GM19397 (cell line): ENCODE results near the gene ANP32B.
"Not testable (repeated sequence)": the region's sequence is repeated elsewhere in the genome, so short reads cannot be mapped to it uniquely, and the experiment has no call there.

ENCODE experiments used
- ATAC-seq: cut with Tn5 transposase; IDR thresholded peaks from one replicate; pipeline ENCODE4 v1.9.1; 2021; ENCODE audit warnings: mild to moderate bottlenecking, moderate library complexity; ENCODE audit not compliant: unreplicated experiment

ANP32B gene

DNA sequence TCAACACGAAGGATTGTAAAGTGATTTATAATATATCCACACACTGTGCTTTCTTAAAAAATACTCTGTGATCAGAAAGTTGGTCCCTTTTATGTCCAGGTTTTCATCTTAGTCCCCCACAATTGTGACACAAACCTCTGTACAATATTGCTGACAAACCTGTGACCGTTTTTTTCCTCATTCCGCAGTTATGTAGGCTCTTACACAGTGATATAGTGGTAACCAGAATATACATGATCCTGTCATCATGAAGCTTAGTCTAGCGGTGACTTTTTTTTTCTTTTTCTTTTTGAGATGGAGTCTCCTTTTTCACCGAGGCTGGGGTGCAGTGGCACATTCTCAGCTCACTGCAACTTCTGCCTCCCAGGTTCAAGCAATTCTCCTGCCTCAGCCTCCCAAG, 8.7 kb downstream of the ANP32B start:
- ATAC-seq: no peak

DNA sequence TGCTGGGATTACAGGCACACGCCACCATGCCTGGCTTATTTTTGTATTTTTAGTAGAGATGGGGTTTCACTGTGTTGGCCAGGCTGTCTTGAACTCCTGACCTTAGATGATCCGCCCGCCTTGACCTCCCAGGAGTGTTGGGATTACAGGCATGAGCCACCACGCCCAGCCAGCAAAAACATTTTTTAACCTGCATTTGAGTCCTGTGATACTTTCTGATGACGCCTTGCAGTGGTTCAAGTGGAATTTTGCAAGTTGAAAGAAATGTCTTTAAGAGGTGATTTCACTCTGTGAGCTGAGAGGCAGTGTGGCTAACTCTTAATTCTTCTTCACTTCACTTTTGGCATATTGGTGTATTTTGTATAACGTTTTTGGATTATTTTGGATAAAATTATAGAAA, 9.1 kb downstream of the ANP32B start:
- ATAC-seq: no peak

DNA sequence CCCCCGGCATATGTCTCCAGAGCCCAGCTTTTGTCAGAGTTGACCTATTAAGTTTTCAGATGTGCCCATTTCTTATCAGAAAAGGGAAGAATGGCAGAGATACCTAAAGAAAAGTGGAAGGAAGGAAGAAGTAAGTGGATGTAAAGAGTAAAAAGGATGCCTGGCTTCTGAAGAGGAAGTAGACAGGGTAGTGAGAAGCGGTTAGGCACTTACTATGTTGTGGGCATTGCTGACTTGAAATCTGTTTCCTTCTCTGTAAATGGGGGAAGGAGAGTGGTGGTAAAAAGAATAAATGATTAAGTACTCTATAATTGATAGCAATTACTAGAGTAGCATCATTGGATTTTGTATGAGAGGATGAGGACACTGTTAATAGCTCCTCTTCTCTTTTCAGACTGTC, 9.9 kb downstream of the ANP32B start:
- ATAC-seq: no peak

DNA sequence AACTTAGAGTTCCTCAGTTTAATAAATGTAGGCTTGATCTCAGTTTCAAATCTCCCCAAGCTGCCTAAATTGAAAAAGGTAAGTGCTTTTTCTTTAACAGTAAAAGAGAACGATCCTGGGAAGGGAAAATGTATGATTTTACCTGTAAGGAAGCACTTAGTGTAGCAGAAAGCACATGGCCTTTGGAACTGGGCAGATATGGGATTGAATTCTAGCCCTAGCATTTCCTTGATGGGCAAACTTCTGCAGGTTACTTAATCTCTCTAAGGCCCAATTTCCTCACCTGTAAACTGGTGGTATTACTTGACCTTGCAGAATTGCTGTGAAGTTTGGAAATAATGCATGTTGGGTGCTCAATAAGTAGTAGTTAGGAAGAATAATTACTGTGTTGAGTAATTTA, 11.6 kb downstream of the ANP32B start:
- ATAC-seq: no peak

DNA sequence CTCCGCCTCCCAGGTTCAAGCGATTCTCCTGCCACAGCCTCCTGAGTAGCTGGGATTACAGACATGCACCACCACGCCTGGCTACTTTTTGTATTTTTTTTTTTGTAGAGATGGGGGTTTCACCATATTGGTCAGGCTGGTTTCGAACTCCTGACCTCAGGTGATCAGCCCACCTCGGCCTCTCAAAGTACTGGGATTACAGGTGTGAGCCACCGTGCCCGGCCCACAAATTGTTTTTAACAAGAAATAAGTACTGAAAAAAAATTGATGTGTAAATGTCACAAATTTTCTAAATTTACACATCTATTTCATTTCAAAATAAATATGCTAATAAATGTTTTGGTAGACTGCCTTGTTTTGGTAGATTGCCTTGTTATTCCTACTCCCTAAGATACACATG, 13.5 kb downstream of the ANP32B start:
- not testable (repeated sequence) for ATAC-seq

DNA sequence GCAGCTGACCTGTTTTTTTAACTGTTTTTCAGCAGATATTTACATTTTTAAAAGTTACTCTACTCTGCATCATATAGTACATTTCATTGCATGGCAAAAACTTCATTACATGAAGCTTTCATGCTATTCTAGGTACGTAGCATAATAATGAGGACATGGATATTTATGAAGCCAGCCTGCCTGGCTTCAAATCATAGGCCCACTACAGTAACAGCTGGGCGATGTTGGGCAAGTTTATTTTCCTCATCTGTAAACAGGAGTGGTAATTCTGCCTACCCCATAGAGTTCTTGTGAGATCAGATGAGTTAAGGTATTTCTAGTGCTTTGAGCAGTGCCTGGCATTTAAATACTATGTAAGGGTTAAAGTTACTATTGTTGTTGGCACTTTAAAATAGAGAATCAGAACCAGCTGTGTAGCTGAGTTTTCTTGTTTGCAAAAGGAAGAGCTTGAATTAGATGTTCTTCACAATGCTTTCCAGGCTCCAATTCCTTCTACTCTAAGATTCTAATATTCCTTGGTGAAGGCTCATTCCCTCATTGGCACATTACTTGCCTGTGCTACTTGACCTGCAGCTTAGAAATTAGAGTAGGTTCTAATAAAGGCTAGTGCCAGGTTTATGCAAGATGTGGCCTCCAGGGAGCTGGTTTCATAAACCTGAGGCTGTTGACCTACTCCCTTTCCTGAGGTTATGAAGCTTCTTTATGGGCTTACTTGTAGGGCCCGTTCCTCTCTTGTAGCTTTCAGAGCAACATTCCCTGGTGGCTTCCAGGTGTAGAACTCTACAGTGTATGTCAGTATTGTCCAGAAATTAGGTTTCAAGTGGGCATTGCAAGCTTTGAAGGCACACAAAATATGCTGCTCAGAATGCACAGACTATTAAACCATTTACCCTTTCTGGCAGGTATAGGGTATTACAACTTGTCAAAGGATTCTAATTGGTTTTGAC, 14.5 kb downstream of the ANP32B start:
- no peak for ATAC-seq

DNA sequence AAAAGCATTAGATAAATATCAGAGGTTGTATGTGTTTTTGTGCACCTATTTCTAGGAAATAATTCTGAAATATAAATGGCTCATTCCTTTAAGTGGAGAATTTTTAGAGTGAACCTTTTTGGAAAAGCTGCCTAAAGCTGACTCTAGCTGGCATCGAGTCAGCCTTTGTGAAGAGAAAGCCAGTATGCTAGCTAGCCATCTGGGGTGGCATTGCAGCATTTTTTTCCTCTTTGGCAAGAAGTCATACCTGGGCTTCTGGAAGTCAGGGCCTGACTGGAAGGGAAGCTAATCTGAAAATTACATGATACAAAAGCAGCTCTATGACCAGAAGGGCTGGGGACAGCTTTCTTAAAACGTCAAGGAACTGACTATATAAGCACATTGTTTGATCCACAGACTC, 19.7 kb downstream of the ANP32B start:
- no peak for ATAC-seq

DNA sequence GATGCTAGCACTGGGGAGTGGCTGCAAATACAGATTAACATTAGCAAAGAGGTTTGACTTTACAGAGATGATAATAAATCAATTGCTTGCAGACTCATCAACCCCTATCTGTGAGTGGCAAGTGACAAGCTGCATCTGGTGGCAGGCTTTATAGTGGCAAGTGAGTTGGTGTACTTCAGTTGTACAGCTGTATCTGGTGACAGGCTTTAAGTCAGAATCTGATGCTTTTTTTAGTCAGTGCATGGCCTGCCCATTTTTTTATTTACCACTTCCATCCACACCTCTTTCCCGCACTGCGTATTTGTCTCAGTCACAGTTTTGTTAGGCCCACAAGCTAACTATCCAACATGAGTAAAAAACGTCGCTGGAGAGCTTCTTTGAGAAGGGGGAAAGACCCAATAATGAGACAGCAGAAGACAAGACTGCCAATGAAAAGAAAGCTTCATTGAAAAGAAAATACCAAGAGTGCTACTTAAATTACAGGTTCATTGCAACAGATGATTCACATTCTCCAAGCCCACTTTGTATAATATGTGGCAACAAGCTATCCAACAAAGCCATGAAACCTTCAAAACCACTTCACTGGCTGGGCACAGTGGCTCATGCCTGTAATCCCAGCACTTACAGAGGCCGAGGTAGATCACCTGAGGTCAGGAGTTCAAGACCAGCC, 23.1 kb downstream of the ANP32B start:
- ATAC-seq: no peak

DNA sequence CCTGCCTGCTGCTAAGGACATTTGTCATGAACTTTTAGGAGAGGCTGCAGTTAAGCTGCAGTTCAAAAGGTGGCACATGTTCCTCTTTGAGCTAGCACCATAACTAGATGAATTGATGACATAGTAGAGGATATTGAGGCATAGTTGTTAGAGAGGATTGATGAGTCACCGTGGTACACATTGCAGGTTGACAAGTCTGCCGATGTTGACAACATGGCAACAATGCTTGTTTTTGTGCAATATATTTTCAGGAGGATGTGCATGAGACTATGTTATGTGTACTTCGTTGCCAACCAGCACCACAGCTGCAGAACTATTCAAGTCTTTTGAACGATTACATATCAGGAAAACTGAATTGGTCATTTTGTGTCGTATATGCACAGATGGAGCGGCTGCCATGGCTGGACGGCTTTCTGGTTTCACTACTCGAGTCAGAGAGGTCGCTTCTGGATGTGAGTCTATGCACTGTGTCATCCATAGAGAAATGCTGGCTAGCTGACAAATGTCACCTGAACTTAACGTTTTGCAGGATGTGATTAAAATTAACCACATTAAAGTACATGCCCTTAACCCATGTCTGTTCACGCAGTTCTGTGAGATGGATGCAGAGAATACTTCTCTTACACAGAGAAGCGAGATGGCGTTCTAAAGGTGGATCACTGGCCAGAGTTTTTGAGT, 24.2 kb downstream of the ANP32B start:
- no peak for ATAC-seq

DNA sequence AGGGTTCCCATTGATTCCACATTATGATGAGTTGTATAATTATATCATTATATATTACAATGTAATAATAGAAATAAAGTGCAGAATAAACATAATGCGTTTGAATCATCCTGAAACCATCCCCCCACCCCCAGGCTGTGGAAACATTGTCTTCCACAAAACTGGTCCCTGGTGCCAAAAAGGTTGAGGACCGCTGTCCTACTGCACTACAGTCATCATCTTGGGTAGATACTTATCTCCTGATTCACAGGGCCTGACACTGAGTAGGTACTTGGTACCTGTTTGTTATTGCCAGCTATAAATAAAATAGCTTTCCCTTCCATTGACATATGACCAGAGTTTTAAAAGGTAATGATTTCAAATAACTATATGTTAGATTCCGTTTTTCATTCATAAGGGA, 25.6 kb downstream of the ANP32B start:
- no peak for ATAC-seq

DNA sequence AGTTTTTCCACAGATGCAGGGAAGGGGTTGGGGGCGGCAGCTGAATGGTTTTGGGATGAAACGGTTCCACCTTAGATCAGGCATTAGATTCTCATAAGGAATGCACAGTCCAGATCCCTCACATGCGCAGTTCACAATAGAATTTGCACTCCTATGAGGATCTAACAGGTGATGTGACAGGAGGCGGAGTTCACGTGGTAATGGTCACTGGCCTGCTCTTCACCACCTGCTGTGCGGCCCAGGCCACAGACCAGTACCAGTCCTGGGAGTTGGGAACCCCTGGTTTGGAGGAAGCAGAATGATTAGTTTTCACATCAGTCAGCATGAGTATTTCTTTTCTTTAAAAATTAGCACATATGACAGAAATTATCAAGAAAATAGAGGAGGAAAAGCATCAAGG, 26.3 kb downstream of the ANP32B start:
- ATAC-seq: no peak

DNA sequence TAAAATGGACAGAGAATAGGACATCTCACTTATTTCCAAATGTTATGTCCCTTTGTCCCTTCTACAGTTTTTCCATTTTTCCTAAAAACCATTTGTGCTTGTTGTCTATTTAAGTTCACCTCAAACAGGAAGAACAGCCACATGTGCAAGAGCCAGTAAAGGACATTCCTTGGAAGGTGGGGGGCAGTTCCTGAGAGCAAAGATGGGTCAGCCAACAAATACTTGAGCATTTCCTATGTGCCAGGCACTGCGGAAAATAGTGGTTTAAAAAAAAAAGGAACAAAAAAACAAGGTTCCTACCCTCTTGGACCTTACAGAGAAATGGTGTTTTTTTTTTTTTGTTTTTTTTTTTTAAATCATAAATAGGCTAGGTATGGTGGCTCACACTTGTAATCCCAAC, 26.8 kb downstream of the ANP32B start:
- ATAC-seq: no peak

DNA sequence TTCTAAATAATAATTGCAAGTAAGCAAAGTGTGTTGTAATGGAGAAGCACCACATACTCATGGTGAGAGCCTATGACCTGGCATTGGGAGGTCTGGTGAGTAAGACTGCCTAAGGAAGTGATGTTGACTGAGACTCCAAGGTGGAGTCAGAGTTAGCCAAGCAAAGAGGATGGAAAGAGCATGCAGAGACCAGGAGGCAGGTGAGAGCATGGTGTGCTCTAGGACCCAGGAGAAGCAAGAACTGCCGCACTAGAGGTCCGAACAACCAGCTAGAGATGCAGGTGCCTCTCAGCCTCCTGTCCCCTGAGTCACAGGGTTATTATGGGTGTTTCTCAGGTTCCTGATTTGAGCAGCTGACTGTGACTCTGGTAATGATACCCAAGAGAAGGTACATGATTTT, 27.3 kb downstream of the ANP32B start:
- ATAC-seq: peak; percentile 83

DNA sequence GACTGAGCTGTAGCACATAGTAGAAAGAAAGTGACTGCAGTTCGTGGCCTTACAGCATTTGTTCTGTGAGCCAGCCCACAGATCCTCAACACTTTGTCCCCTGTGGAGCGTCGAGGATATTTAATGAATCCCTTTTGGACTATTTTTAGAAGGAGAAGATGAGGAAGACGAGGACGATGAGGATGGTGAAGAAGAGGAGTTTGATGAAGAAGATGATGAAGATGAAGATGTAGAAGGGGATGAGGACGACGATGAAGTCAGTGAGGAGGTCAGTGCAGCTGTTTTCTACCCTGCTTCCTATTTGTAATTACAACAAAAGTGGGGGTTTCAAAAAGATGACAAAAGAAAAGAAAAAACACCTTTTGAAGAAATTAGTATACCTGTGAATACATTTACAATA, 28.0 kb downstream of the ANP32B start:
- ATAC-seq: no peak

DNA sequence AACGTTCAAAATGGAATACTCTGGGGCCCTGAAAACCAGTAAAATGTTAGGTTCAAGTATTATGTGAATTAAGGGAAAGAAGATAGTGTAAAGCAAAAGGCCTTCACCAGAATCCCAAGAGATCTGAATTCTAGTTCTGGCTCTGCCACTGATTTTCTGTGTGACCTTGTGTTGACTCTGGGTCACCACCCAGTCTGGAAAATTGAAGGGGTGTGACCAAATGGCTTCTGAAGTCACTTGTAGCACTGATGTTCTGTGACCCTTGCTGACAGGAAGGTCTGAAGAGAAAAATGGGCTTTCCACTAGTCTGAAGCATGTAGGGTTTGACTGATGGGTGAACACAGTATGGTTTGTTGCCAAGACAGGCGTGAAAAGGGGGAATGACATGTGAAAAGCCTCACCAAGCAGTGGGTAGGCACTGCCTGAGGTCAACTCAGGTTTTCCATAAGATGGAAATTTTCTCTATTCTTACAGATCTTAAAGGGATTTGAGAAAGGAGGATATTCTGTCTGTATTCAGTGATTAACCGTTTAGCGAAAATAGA, 33.1 kb downstream of the ANP32B start:
- ATAC-seq: no peak

DNA sequence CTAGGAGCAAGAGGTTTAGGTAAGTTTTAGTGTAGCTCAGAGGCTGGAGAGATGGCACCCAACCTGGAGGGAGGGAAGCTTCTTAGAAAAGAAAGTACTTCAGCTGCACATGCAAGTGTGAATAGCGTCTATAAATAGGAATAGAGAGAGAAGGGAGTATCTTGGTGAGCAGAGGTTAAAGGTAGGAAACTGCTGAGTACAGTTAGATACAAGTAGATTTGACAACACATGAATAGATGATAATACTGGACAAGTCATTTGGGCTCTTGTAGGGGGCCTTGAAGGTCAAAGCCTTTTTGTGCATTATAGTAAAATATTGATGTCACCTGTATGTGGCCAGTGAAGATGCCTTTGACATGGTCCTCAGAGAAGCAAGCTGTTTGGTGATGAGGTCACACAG, 34.2 kb downstream of the ANP32B start:
- no peak for ATAC-seq

DNA sequence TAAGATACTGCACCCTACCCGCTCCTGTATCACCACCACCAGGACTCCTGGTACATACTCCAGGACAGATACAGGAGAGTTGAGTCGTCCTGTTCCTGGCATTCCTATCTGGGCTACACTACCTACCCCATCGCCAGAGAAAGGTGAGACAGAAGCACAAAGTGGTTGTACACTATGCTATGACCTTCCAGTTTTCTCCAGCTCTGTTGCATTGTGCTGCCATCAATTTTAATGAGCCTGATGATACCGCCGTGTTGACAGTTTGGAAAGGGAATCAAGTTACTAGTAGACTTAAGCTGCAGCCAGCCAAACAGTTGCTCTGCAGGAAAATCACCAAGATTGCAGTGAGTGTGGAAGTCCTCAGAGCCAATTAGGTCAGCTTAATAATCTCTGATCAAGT, 35.2 kb downstream of the ANP32B start:
- no peak for ATAC-seq

DNA sequence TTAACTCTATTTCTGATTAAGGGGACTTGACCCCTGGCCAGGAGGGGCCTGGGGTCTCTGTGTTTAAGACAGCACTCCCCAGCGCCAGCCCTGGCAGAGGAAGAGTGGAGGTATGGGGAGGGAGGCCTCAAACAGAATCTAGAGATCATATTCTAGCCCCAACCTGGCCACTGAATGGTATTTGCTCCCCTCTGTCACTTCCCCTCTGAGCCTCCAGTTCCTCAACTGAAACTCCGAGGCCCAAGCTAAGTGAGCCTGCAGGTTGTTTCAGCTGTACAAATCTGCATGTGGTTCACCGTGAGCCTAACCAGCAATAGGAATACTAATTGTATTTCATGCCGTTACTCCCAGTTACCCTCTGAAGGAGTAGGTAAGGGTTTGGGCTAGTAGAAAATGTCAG, 36.0 kb downstream of the ANP32B start:
- no peak for ATAC-seq

DNA sequence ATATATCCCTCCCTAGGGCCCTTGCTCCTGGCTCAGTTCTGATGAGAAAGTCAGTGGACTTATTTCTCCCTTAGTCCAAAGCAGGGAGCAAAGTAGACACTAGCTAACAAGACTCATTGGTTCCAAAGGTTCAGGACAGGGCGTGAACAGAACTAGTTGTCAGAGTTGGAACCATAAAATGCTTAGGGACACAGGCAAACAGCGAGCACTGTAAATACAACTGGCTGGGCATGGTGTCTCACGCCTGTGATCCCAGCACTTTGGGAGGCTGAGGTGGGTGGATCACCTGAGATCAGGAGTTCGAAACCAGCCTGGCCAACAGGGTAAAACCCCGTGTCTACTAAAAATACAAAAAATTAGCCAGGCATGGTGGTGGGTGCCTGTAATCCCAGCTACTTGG, 36.7 kb downstream of the ANP32B start:
- not testable (repeated sequence) for ATAC-seq

DNA sequence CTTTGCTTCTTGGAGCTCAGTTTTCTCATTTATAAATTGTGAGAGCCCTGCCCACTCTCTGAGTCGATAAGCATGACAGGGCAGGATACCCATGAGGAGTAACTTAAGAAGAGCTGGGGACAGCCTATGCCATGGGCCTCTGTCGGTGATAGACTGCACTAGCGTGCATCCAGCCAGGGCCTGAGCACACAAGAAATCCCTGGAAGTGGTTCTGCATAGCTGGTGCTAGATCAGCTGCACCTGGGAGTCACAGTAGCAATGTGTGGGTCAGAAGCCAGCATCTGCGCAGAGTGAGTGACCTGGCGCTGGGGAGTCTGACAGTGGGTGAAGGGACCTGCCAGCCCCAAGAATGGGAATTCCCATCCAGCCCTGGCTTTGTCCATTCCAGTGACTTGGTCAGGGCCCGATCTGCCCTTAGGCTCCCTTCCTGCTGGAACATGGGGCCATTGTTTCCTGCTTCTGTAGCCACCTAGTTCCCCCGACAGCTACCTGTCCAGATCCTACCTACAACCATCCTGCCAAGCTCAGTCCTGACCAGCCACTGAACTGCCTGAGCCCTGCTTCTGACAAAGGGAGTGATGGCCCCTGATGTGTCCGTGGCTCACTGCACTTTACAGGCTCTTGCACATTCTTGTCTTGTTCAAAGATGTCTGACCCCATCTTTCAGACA, 37.5 kb downstream of the ANP32B start:
- ATAC-seq: no peak
